ENCODE measurements around the gene LYPD5.
"Not testable (repeated sequence)": the region's sequence is repeated elsewhere in the genome, so short reads cannot be mapped to it uniquely, and the experiment has no call there.

The LYPD5 gene

GRCh38 chr19:43802216-43802951 lies at the start of gene LYPD5:
LYPD5 (minus strand) TSS chr19:43802447; CDS start chr19:43802380, 67 bp downstream.
- no peak for DNase-seq (ENCODE audit: low spot score)

GRCh38 chr19:43848821-43849220 lies 46.6 kb upstream of the LYPD5 start:
- DNase-seq (ENCODE audit: low spot score): no peak

- no peak for DNase-seq (ENCODE audit: low spot score)
Observed at GRCh38 chr19:43847884-43848283, 45.6 kb upstream of the LYPD5 start.

GRCh38 chr19:43847246-43847645 lies 45.0 kb upstream of the LYPD5 start:
- DNase-seq (ENCODE audit: low spot score): no peak

- no peak for DNase-seq (ENCODE audit: low spot score)
Observed at GRCh38 chr19:43842007-43842406, 39.8 kb upstream of the LYPD5 start.

- DNase-seq (ENCODE audit: low spot score): no peak
Observed at GRCh38 chr19:43839139-43839538, 36.9 kb upstream of the LYPD5 start.

GRCh38 chr19:43826787-43827754 lies 24.8 kb upstream of the LYPD5 start, which contains the start of gene ZNF283:
ZNF283 (plus strand) TSS chr19:43827321; CDS start chr19:43833505, 6,184 bp downstream.
- DNase-seq (ENCODE audit: low spot score): peak; percentile 86

- not testable (repeated sequence) for DNase-seq (ENCODE audit: low spot score)
Observed at GRCh38 chr19:43824572-43824971, 22.3 kb upstream of the LYPD5 start.

- DNase-seq (ENCODE audit: low spot score): not testable (repeated sequence)
Observed at GRCh38 chr19:43823856-43824255, 21.6 kb upstream of the LYPD5 start.

- no peak for DNase-seq (ENCODE audit: low spot score)
Observed at GRCh38 chr19:43820884-43821215, 18.6 kb upstream of the LYPD5 start.

GRCh38 chr19:43820098-43820883 lies 18.0 kb upstream of the LYPD5 start:
- peak; percentile 20 for DNase-seq (ENCODE audit: low spot score)

GRCh38 chr19:43818500-43818899 lies 16.3 kb upstream of the LYPD5 start:
- no peak for DNase-seq (ENCODE audit: low spot score)

GRCh38 chr19:43817454-43817853 lies 15.2 kb upstream of the LYPD5 start:
- DNase-seq (ENCODE audit: low spot score): not testable (repeated sequence)

- DNase-seq (ENCODE audit: low spot score): no peak
Observed at GRCh38 chr19:43814663-43815352, 12.6 kb upstream of the LYPD5 start.

- peak; percentile 50 for DNase-seq (ENCODE audit: low spot score)
Observed at GRCh38 chr19:43812688-43813087, 10.4 kb upstream of the LYPD5 start.

GRCh38 chr19:43812259-43812658 lies 10.0 kb upstream of the LYPD5 start:
- no peak for DNase-seq (ENCODE audit: low spot score)

GRCh38 chr19:43811837-43812236 lies 9.6 kb upstream of the LYPD5 start:
- no peak for DNase-seq (ENCODE audit: low spot score)

GRCh38 chr19:43809762-43810696 lies 7.8 kb upstream of the LYPD5 start:
- DNase-seq (ENCODE audit: low spot score): peak; percentile 67

GRCh38 chr19:43807651-43808050 lies 5.4 kb upstream of the LYPD5 start:
- no peak for DNase-seq (ENCODE audit: low spot score)

- no peak for DNase-seq (ENCODE audit: low spot score)
Observed at GRCh38 chr19:43806848-43807247, 4.6 kb upstream of the LYPD5 start.
